Keratinocyte (primary cell): ENCODE results near the gene FOXN1.

ENCODE experiments used
- EZH2 ChIP-seq: IDR thresholded peaks from one replicate; pipeline ENCODE4 v1.6.1; 2012; ENCODE audit warnings: inconsistent platforms, mild to moderate bottlenecking, low read length, moderate library complexity
- TF ChIP-seq, protein P1 (sequence below), 3 experiments: IDR thresholded peaks in 1 of 3; conservative IDR thresholded peaks in 1 of 3; optimal IDR thresholded peaks in 1 of 3; 2 replicates in 2 of 3; 3 replicates in 1 of 3; pipeline versions ENCODE3 to v1.5.1; 2011; ENCODE audit warnings: low read length in 3 of 3, mild to moderate bottlenecking in 3 of 3, moderate library complexity in 2 of 3, control low read depth in 1 of 3, inconsistent platforms in 1 of 3; ENCODE audit not compliant: insufficient read depth in 2 of 3; ENCODE audit errors: extremely low read depth in 1 of 3

DNA sequence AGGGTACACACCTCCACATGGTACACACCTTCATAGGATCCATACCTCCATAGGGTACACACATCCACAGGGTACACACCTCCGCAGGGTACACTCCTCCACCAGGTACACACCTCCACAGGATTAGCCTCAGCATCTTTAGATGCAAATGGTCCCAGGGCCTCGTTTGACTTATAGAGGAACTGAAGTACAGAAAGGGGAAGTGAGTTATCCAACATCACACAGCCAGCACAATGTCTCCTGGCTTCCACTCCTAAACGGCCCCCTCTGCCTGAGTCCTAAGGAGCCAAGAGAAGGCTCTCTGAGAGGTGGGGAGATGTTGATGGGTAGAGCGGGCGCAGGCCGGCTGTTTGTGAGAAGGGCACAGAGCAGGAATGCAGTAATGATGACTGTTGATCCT, 12.0 kb downstream of the FOXN1 start:
- TF ChIP-seq, protein P1, sequence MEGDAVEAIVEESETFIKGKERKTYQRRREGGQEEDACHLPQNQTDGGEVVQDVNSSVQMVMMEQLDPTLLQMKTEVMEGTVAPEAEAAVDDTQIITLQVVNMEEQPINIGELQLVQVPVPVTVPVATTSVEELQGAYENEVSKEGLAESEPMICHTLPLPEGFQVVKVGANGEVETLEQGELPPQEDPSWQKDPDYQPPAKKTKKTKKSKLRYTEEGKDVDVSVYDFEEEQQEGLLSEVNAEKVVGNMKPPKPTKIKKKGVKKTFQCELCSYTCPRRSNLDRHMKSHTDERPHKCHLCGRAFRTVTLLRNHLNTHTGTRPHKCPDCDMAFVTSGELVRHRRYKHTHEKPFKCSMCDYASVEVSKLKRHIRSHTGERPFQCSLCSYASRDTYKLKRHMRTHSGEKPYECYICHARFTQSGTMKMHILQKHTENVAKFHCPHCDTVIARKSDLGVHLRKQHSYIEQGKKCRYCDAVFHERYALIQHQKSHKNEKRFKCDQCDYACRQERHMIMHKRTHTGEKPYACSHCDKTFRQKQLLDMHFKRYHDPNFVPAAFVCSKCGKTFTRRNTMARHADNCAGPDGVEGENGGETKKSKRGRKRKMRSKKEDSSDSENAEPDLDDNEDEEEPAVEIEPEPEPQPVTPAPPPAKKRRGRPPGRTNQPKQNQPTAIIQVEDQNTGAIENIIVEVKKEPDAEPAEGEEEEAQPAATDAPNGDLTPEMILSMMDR (optimal IDR thresholded peaks at IDR 0.05 in 1 of 3, IDR thresholded peaks at IDR 0.05 in 1 of 3, conservative IDR thresholded peaks at IDR 0.05 in 1 of 3; ENCODE audit: extremely low read depth in 1 of 3, insufficient read depth in 2 of 3, low read length in 3 of 3) = no peak
- TF ChIP-seq EZH2 = no peak
